ENCODE measurements around the gene SLC34A1. TPM values are rescaled to one million over a fixed set of nuclear protein-coding genes. Genes with fewer than 3 reads are reported as not detected.

The SLC34A1 gene
- total RNA-seq, 2 donors from 2014 or later = not detected

- no peaks in the 10 kb centered on the region for H3K36me3 ChIP-seq
- no peak overlapping the region for H3K9ac ChIP-seq (ENCODE audit: low read depth in 2 of 2, low read length in 2 of 2)
- peaks cover 9% of the 10 kb centered on the region for H3K4me1 ChIP-seq
- no peaks in the 10 kb centered on the region for H3K27me3 ChIP-seq
- no peaks in the 10 kb centered on the region for H3K9me3 ChIP-seq
- intact Hi-C loops (cut with DNase I) = loop anchor here (5.0 kb wide), 1 partner anchor 116 kb away; no protein-coding TSS in a partner anchor
- no peak for DNase-seq
- TF ChIP-seq CTCF (IDR thresholded peaks at IDR 0.05) = no peak
- H3K4me3 ChIP-seq = no peak overlapping the region
- no peak overlapping the region for H3K27ac ChIP-seq
These were observed 2.3 kb downstream of the SLC34A1 start for GRCh38 chr5:177386542-177386941.

DNA sequence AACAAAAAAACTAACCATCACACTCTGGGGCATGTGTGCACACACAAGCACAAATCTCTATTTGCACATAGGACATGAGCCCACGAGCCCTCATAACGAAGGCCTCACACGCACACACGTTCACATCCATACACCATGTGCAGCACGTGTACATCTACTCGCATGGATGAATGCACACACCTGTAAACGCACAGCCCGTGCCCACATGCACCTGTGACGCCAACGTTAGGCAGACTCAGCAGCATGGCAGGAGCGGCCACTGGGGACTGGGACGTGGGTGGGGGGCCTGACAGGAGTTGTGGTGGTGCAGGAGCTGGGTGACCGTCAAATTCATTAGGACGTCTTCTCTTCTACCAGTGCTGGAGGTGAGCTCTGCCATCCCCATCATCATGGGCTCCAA, 3.2 kb downstream of the SLC34A1 start:
- DNase-seq = no peak
- no peak overlapping the region for H3K27ac ChIP-seq

GRCh38 chr5:177388521-177389052, 4.4 kb downstream of the SLC34A1 start:
- H3K4me3 ChIP-seq = no peak overlapping the region
- no peak for TF ChIP-seq CTCF (IDR thresholded peaks at IDR 0.05)
- H3K27me3 ChIP-seq = no peaks in the 10 kb centered on the region
- no peaks in the 10 kb centered on the region for H3K9me3 ChIP-seq
- H3K9ac ChIP-seq (ENCODE audit: low read depth in 2 of 2, low read length in 2 of 2) = no peak overlapping the region
- no peak for DNase-seq
- no peaks in the 10 kb centered on the region for H3K36me3 ChIP-seq
- intact Hi-C loops (cut with DNase I) = loop anchor here (5.0 kb wide), 1 partner anchor 114 kb away; no protein-coding TSS in a partner anchor
- peak overlapping the region; percentile 4 for H3K27ac ChIP-seq
- peaks cover 9% of the 10 kb centered on the region for H3K4me1 ChIP-seq

More for the DNA sequence above, 3.2 kb downstream of the SLC34A1 start:
- Histone ChIP-seq H3K4me3 (no peak overlapping the region), H3K36me3 (no peaks in the 10 kb centered on the region), H3K9me3 (no peaks in the 10 kb centered on the region), H3K27me3 (no peaks in the 10 kb centered on the region), H3K9ac (ENCODE audit: low read depth in 2 of 2, low read length in 2 of 2) (no peak overlapping the region), H3K4me1 (peaks cover 9% of the 10 kb centered on the region)
- no peak for TF ChIP-seq CTCF (IDR thresholded peaks at IDR 0.05)
- intact Hi-C loops (cut with DNase I) = loop anchor here (5.0 kb wide), 1 partner anchor 115 kb away; no protein-coding TSS in a partner anchor

- H3K9me3 ChIP-seq = no peaks in the 10 kb centered on the region
- H3K9ac ChIP-seq (ENCODE audit: low read depth in 2 of 2, low read length in 2 of 2) = peak overlapping the region in 1 of 2 donors; percentile 31
- peak; percentile 35 for DNase-seq
- no peaks in the 10 kb centered on the region for H3K36me3 ChIP-seq
- peaks cover 9% of the 10 kb centered on the region for H3K4me1 ChIP-seq
- peak overlapping the region; percentile 11 for H3K27ac ChIP-seq
- H3K27me3 ChIP-seq = no peaks in the 10 kb centered on the region
- TF ChIP-seq CTCF (IDR thresholded peaks at IDR 0.05) = no peak
- intact Hi-C loops (cut with DNase I) = loop anchor here (2.0 to 5.0 kb wide), 2 partner anchors 65 to 113 kb away; no protein-coding TSS in a partner anchor
- no peak overlapping the region for H3K4me3 ChIP-seq
These were observed 5.3 kb downstream of the SLC34A1 start for GRCh38 chr5:177389241-177390169.

DNA sequence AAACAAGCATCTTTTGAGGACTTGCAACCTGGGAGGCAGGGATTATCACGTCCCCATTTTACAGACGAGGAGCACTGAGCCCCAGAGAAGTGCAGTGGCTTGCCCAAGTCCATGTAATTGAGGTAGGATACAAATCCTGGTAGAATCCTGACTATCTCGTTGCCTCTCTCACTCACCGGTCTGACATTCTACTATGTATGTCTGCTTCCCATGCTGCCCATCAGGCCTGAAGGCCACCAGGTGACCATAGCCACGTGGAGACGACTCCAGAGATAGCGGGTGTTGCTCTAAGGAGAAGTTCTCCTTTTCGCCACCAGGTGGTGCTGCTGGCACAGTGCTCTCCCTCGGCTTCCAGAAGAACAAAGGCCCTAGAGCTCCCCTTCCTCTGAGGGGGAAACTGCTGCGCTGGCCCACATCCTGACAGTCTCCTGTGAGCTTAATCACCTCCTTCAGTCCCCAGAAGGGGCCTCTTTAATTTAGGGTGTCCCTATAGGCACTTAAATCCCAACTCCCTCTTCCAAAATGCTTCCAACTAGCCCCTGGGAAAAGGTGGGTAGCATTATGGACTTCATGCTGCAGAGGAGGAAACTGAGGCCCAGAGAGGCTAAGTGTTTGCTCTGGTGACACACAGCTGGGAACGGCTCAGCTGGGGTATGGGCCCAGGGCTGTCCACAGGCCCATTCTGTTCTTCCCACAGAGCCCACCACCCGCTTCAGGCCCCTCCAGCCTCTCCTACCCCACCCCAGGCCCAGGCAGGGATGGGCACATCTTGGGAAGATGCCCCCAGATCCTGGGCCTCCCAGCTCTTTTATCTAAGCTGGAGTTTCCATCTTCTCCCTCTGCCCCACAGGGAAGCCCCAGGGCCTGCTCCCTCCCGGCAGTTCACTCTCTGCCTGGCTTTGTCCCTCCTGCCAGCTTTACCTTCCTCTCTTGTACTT, 6.4 kb downstream of the SLC34A1 start:
- peak; percentile 90 for DNase-seq
- Histone ChIP-seq H3K9ac (ENCODE audit: low read depth in 2 of 2, low read length in 2 of 2) (peak overlapping the region in 1 of 2 donors; percentile 31), H3K27ac (peak overlapping the region; percentile 11), H3K36me3 (no peaks in the 10 kb centered on the region), H3K4me3 (no peak overlapping the region), H3K27me3 (no peaks in the 10 kb centered on the region), H3K4me1 (peaks cover 9% of the 10 kb centered on the region), H3K9me3 (no peaks in the 10 kb centered on the region)
- peak; percentile 99 for TF ChIP-seq CTCF (IDR thresholded peaks at IDR 0.05)
- intact Hi-C loops (cut with DNase I) = loop anchor here (2.0 kb wide), 1 partner anchor 64 kb away; no protein-coding TSS in a partner anchor

Measured in colonic mucosa (tissue), 4 donors.